Measurements from ENCODE around the gene KRTAP10-3.

Gene KRTAP10-3

DNA sequence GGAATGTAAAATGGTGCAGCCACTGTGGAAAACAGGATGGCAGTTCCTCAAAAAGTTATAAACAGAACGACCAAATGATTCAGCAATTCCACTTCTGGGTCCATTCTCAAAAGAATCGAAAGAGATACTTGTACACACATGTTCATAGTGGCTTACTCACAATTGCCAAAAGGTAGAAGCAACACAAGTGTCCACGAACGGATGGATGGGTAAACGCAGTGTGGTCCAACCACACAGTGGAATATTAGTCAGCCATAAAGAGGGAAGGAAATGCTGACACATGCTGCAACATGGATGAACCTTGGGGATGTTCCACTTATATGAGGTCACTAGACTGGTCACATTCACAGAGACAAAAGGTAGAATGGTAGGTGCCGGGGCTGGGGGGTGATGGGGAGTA is 23.9 kb downstream of the KRTAP10-3 start:
- TF ChIP-seq, protein P1, sequence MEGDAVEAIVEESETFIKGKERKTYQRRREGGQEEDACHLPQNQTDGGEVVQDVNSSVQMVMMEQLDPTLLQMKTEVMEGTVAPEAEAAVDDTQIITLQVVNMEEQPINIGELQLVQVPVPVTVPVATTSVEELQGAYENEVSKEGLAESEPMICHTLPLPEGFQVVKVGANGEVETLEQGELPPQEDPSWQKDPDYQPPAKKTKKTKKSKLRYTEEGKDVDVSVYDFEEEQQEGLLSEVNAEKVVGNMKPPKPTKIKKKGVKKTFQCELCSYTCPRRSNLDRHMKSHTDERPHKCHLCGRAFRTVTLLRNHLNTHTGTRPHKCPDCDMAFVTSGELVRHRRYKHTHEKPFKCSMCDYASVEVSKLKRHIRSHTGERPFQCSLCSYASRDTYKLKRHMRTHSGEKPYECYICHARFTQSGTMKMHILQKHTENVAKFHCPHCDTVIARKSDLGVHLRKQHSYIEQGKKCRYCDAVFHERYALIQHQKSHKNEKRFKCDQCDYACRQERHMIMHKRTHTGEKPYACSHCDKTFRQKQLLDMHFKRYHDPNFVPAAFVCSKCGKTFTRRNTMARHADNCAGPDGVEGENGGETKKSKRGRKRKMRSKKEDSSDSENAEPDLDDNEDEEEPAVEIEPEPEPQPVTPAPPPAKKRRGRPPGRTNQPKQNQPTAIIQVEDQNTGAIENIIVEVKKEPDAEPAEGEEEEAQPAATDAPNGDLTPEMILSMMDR (IDR thresholded peaks at IDR 0.05; ENCODE audit: control extremely low read depth, extremely low read depth, low read depth, missing control alignments) = no peak
- POLR2A ChIA-PET = no interaction called here
- DNase-seq (ENCODE audit: extremely low spot score) = no peak
- CTCF ChIA-PET = interaction anchor here (2.8 kb wide), 1 partner anchor 24 kb away, joined by 8 read pairs; no protein-coding TSS in a partner anchor

GRCh38 chr21:44533891-44534627 is 24.5 kb downstream of the KRTAP10-3 start:
- ChIA-PET POLR2A (no interaction called here), CTCF (no interaction called here)
- DNase-seq (ENCODE audit: extremely low spot score) = no peak
- TF ChIP-seq, protein P1 (IDR thresholded peaks at IDR 0.05; ENCODE audit: control extremely low read depth, extremely low read depth, low read depth, missing control alignments) = no peak

- ChIA-PET POLR2A (no interaction called here), CTCF (no interaction called here)
- TF ChIP-seq, protein P1 (IDR thresholded peaks at IDR 0.05; ENCODE audit: control extremely low read depth, extremely low read depth, low read depth, missing control alignments) = no peak
- no peak for DNase-seq (ENCODE audit: extremely low spot score)
These were observed 25.3 kb downstream of the KRTAP10-3 start for GRCh38 chr21:44533121-44533890.

GRCh38 chr21:44532712-44533111 is 25.9 kb downstream of the KRTAP10-3 start:
- ChIA-PET POLR2A (no interaction called here), CTCF (no interaction called here)
- DNase-seq (ENCODE audit: extremely low spot score) = no peak
- TF ChIP-seq, protein P1 (IDR thresholded peaks at IDR 0.05; ENCODE audit: control extremely low read depth, extremely low read depth, low read depth, missing control alignments) = no peak

DNA sequence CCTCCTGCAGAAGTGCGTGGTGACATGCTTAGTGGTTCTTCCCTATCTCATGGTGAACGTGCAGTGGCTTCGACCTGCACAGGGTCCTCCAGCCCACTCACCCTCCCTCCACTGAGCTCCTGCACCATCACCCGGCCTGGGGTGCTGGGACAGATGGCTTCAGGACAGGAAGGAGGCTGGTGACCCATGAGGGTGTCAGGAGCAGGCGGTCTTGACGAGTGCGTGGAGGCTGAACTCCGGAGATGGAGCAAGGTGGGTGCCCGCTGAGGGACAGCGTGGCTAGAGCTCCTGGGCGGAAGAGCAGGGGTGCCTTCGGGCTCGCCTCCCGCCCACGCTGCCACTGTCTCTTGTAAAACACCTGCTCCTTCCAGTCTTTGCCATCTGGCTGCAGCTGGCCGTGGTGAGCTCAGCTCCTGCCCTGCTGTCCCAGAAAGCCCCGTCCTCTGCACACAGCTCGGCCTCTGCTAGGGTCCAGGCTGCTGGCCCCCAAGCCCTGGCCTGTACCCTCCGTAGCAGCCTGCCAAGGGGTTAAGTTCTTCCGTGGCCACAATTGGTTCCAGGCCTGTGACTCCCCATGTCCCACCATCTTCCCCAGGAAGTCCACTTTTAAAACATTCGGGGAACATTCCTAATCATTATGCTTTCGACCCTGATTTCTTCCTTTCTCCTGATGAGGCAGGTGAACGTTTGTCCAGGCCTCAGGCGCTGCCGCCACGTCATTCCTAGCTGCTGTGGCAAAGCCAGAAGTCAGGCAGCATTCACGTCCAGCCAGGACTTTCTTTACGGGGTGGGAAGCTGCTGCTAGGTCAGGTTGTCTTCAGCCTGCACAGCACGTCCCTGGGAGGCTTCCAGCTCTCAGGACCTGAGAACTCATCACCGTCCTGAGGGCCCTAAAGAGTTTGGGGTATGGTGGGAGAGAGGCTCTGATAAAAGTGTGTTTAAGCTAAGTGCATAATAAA is 26.7 kb downstream of the KRTAP10-3 start:
- no peak for DNase-seq (ENCODE audit: extremely low spot score)
- ChIA-PET CTCF (no interaction called here), POLR2A (no interaction called here)
- TF ChIP-seq, protein P1 (IDR thresholded peaks at IDR 0.05; ENCODE audit: control extremely low read depth, extremely low read depth, low read depth, missing control alignments) = no peak

All from GM10248 (cell line).